HepG2 (cell line): ENCODE results near the gene ACVRL1. TPM values are rescaled to one million over a fixed set of nuclear protein-coding genes. Genes with fewer than 3 reads are reported as not detected.

Experiments used
- ARID2 ChIP-seq: sonication (generic); formaldehyde crosslinking; IDR thresholded peaks from 2 replicates; pipeline ENCODE4 v1.8.1; 2022; ENCODE audit warnings: mild to moderate bottlenecking, missing genetic modification reagents, borderline replicate concordance
- EP300 ChIP-seq, 3 experiments: sonication (generic) in 1 of 3; formaldehyde crosslinking in 1 of 3; IDR thresholded peaks; 2 replicates each; pipeline versions ENCODE4 v1.5.1 to v1.6.1; 2011 to 2020; ENCODE audit warnings: low read depth in 2 of 3, low read length in 2 of 3, borderline replicate concordance in 1 of 3, improper control_type of control experiment in 1 of 3, mild to moderate bottlenecking in 1 of 3, missing genetic modification reagents in 1 of 3, moderate library complexity in 1 of 3
- FOXK2 ChIP-seq: fragments of 450-650 bp; IDR thresholded peaks from 2 replicates; pipeline ENCODE4 v1.6.1; 2016
- FOXO1 ChIP-seq: sonication (generic); formaldehyde crosslinking; IDR thresholded peaks from 2 replicates; pipeline ENCODE4 v1.4.0; 2020; ENCODE audit warnings: missing genetic modification reagents
- HNF4G ChIP-seq, 2 experiments: sonication (generic) in 1 of 2; formaldehyde crosslinking in 1 of 2; IDR thresholded peaks; 2 replicates each; pipeline versions ENCODE4 v1.4.0 to v1.6.1; 2011 to 2020; ENCODE audit warnings: borderline replicate concordance in 2 of 2, low read depth in 2 of 2, mild to moderate bottlenecking in 2 of 2, low read length in 1 of 2, missing genetic modification reagents in 1 of 2, moderate library complexity in 1 of 2
- IRF2 ChIP-seq: IDR thresholded peaks from 2 replicates; pipeline ENCODE4 v1.6.1; 2018; ENCODE audit warnings: missing genetic modification reagents, missing compliant biosample characterization
- JUNB ChIP-seq: sonication (generic); formaldehyde crosslinking; IDR thresholded peaks from 2 replicates; pipeline ENCODE4 v1.8.0; 2022; ENCODE audit warnings: missing genetic modification reagents, mild to moderate bottlenecking, borderline replicate concordance
- KLF12 ChIP-seq: sonication (generic); formaldehyde crosslinking; IDR thresholded peaks from 2 replicates; pipeline ENCODE4 v1.4.0; 2020; ENCODE audit warnings: missing genetic modification reagents, borderline replicate concordance
- NCOA2 ChIP-seq: sonication (generic); formaldehyde crosslinking; IDR thresholded peaks from 2 replicates; pipeline ENCODE4 v1.8.0; 2022; ENCODE audit warnings: inconsistent platforms
- RXRA ChIP-seq: sonication (generic); formaldehyde crosslinking; IDR thresholded peaks from 2 replicates; pipeline ENCODE4 v1.5.1; 2020; ENCODE audit warnings: missing genetic modification reagents
- RXRB ChIP-seq: IDR thresholded peaks from 2 replicates; pipeline ENCODE4 v1.6.1; 2016; ENCODE audit warnings: borderline replicate concordance, missing genetic modification reagents, missing compliant biosample characterization
- SAFB2 ChIP-seq: sonication (generic); formaldehyde crosslinking; IDR thresholded peaks from 2 replicates; pipeline ENCODE4 v1.5.1; 2020; ENCODE audit warnings: missing genetic modification reagents, low read depth, mild to moderate bottlenecking, borderline replicate concordance
- SAP130 ChIP-seq: IDR thresholded peaks from 2 replicates; pipeline ENCODE4 v1.6.1; 2016; ENCODE audit warnings: low read depth
- SCMH1 ChIP-seq: sonication (generic); formaldehyde crosslinking; IDR thresholded peaks from 2 replicates; pipeline ENCODE4 v1.9.0; 2021; ENCODE audit warnings: missing genetic modification reagents, mild to moderate bottlenecking, borderline replicate concordance
- SOX5 ChIP-seq: IDR thresholded peaks from 2 replicates; pipeline ENCODE4 v1.6.1; 2016; ENCODE audit warnings: borderline replicate concordance
- XRCC5 ChIP-seq: fragments of 200-400 bp; formaldehyde crosslinking; optimal IDR thresholded peaks from 2 replicates; pipeline ENCODE3; 2017; ENCODE audit warnings: mild to moderate bottlenecking, low read length
- ZBTB42 ChIP-seq: sonication (generic); formaldehyde crosslinking; IDR thresholded peaks from 2 replicates; pipeline ENCODE4 v1.5.0; 2020; ENCODE audit warnings: mild to moderate bottlenecking, missing genetic modification reagents
- ZNF263 ChIP-seq: sonication (generic); formaldehyde crosslinking; IDR thresholded peaks from 2 replicates; pipeline ENCODE4 v1.4.0; 2020; ENCODE audit warnings: missing genetic modification reagents
- ZNF737 ChIP-seq: sonication (generic); formaldehyde crosslinking; IDR thresholded peaks from 2 replicates; pipeline ENCODE4 v1.5.0; 2020; ENCODE audit warnings: missing genetic modification reagents, mild to moderate bottlenecking, borderline replicate concordance
- ZNF772 ChIP-seq: sonication (generic); formaldehyde crosslinking; IDR thresholded peaks from 2 replicates; pipeline ENCODE4 v1.5.0; 2020; ENCODE audit warnings: mild to moderate bottlenecking, missing genetic modification reagents
- polyA plus RNA-seq, 8 experiments: library from polyadenylated mRNA; depleted of rRNA in 3 of 8; stranded (reverse) in 7 of 8; unstranded in 1 of 8; fragments of >200 nt; fragmentation: Illumina TruSeq in 4 of 8; extraction: Trizol in 4 of 8; gene quantifications; 2 replicates each; pipeline versions ENCODE4 v1.2.1 to v1.2.3, GENCODE V29; 2011 to 2016; ENCODE audit warnings: low read depth in 4 of 8, missing spikeins in 1 of 8, mixed read lengths in 1 of 8; ENCODE audit not compliant: insufficient read depth in 1 of 8
- total RNA-seq, 5 experiments: library from RNA; depleted of rRNA; stranded (reverse); fragments of >200 nt; fragmentation: Illumina TruSeq; extraction: Trizol; gene quantifications; 2 replicates each; pipeline ENCODE4 v1.2.3, GENCODE V29; 2016; ENCODE audit warnings: low read depth in 1 of 5
- TF ChIP-seq, protein P1 (sequence below): sonication (generic); IDR thresholded peaks from 2 replicates; pipeline ENCODE4 v1.6.1; 2016; ENCODE audit warnings: low read depth, borderline replicate concordance
- TF ChIP-seq, protein P2 (sequence below): sonication (generic); formaldehyde crosslinking; IDR thresholded peaks from 2 replicates; pipeline ENCODE4 v1.4.0; 2020; ENCODE audit warnings: missing genetic modification reagents
- TF ChIP-seq, protein P3 (sequence below): sonication (generic); formaldehyde crosslinking; IDR thresholded peaks from 2 replicates; pipeline ENCODE4 v1.5.1; 2020; ENCODE audit warnings: mild to moderate bottlenecking, missing genetic modification reagents, borderline replicate concordance

Gene ACVRL1
- total and polyA plus RNA-seq, 2 of the 13 experiments (the other 11 are each of a cell fraction or from before 2014, with no cell fraction given): not detected

DNA sequence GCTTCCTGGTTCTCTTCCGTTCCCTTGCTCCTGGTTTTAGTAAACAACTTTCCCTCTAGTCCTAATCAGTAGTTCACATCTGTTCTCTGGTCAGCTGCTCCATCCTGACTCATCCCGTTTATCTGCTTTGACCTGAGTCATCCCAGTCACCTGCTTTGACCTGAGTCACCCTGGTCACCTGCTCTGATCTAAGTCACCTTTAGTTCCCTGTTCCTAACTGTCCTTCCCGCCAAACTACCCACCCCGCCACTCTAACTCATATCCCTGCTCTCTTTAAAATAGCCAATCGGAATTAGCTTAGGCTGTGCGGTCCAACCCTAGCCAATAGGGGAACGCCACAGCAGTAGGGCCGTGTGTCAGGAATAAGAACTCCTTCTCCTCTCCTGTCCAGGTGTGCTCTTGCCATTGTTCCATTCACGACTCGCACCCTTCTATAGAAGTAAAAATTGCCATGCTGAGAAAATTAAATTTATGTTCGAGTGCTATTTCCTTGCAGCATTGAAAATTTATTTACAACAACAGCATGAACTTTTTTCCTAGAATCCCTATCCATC lies 22.6 kb upstream of the ACVRL1 start (continued):
- TF ChIP-seq ZNF772 (CRISPR knock-in tag): no peak
- TF ChIP-seq, protein P1, sequence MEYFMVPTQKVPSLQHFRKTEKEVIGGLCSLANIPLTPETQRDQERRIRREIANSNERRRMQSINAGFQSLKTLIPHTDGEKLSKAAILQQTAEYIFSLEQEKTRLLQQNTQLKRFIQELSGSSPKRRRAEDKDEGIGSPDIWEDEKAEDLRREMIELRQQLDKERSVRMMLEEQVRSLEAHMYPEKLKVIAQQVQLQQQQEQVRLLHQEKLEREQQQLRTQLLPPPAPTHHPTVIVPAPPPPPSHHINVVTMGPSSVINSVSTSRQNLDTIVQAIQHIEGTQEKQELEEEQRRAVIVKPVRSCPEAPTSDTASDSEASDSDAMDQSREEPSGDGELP: peak; percentile 86; the same call in 1 of the 2 replicates
- TF ChIP-seq HNF4G (IDR thresholded peaks at IDR 0.05; ENCODE audit: borderline replicate concordance, low read depth, low read length): no peak
- no peak for TF ChIP-seq HNF4G (CRISPR knock-in tag; IDR thresholded peaks at IDR 0.05; ENCODE audit: borderline replicate concordance, low read depth)
- peak; percentile 73 for TF ChIP-seq SAP130 (CRISPR knock-in tag)
- no peak for TF ChIP-seq KLF12
- TF ChIP-seq ZBTB42 (CRISPR knock-in tag): no peak
- TF ChIP-seq NCOA2 (CRISPR knock-in tag): 0 out of 2 replicates have a peak, but pooled peaks have one; percentile 41
- TF ChIP-seq SCMH1 (CRISPR knock-in tag): no peak
- no peak for TF ChIP-seq SAFB2 (CRISPR knock-in tag)
- TF ChIP-seq JUNB (CRISPR knock-in tag): peak; percentile 77; the same call in 1 of the 2 replicates
- TF ChIP-seq, protein P2, sequence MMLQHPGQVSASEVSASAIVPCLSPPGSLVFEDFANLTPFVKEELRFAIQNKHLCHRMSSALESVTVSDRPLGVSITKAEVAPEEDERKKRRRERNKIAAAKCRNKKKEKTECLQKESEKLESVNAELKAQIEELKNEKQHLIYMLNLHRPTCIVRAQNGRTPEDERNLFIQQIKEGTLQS (CRISPR knock-in tag): peak; percentile 79; the same call in 1 of the 2 replicates
- peak; percentile 31; the same call in 1 of the 2 replicates for TF ChIP-seq FOXO1 (CRISPR knock-in tag)
- peak; percentile 75; the same call in 1 of the 2 replicates for TF ChIP-seq RXRA (CRISPR knock-in tag)
- TF ChIP-seq ARID2: no peak
- TF ChIP-seq SOX5: peak; percentile 26; the same call in 1 of the 2 replicates
- TF ChIP-seq ZNF737 (CRISPR knock-in tag): no peak
- no peak for TF ChIP-seq XRCC5
- TF ChIP-seq ZNF263 (CRISPR knock-in tag): peak; percentile 74
- 0 out of 2 replicates have a peak, but pooled peaks have one; percentile 37 for TF ChIP-seq FOXK2
- TF ChIP-seq, protein P3, sequence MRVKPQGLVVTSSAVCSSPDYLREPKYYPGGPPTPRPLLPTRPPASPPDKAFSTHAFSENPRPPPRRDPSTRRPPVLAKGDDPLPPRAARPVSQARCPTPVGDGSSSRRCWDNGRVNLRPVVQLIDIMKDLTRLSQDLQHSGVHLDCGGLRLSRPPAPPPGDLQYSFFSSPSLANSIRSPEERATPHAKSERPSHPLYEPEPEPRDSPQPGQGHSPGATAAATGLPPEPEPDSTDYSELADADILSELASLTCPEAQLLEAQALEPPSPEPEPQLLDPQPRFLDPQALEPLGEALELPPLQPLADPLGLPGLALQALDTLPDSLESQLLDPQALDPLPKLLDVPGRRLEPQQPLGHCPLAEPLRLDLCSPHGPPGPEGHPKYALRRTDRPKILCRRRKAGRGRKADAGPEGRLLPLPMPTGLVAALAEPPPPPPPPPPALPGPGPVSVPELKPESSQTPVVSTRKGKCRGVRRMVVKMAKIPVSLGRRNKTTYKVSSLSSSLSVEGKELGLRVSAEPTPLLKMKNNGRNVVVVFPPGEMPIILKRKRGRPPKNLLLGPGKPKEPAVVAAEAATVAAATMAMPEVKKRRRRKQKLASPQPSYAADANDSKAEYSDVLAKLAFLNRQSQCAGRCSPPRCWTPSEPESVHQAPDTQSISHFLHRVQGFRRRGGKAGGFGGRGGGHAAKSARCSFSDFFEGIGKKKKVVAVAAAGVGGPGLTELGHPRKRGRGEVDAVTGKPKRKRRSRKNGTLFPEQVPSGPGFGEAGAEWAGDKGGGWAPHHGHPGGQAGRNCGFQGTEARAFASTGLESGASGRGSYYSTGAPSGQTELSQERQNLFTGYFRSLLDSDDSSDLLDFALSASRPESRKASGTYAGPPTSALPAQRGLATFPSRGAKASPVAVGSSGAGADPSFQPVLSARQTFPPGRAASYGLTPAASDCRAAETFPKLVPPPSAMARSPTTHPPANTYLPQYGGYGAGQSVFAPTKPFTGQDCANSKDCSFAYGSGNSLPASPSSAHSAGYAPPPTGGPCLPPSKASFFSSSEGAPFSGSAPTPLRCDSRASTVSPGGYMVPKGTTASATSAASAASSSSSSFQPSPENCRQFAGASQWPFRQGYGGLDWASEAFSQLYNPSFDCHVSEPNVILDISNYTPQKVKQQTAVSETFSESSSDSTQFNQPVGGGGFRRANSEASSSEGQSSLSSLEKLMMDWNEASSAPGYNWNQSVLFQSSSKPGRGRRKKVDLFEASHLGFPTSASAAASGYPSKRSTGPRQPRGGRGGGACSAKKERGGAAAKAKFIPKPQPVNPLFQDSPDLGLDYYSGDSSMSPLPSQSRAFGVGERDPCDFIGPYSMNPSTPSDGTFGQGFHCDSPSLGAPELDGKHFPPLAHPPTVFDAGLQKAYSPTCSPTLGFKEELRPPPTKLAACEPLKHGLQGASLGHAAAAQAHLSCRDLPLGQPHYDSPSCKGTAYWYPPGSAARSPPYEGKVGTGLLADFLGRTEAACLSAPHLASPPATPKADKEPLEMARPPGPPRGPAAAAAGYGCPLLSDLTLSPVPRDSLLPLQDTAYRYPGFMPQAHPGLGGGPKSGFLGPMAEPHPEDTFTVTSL (CRISPR knock-in tag): 0 out of 2 replicates have a peak, but pooled peaks have one; percentile 47
- peak; percentile 57; the same call in 1 of the 2 replicates for TF ChIP-seq IRF2
- TF ChIP-seq RXRB (CRISPR knock-in tag): peak; percentile 83; the same call in 1 of the 2 replicates
- peak in 1 of 2 experiments; percentile 65; a peak in 3 of 4 replicates for TF ChIP-seq EP300 (IDR thresholded peaks at IDR 0.05; ENCODE audit: low read depth in 2 of 2, low read length in 2 of 2)
- TF ChIP-seq EP300 (CRISPR knock-in tag; IDR thresholded peaks at IDR 0.05; ENCODE audit: borderline replicate concordance): peak; percentile 36; the same call in 1 of the 2 replicates
